BLaER1 (cell line): ENCODE data around the gene TBC1D19.

ENCODE experiments used
- H3K27ac ChIP-seq: shearing (Covaris generic); formaldehyde crosslinking; 2 replicates; pipeline ENCODE4 v1.8.1; 2022
- H3K27me3 ChIP-seq: shearing (Covaris generic); formaldehyde crosslinking; 2 replicates; pipeline ENCODE4 v1.8.1; 2022
- H3K36me3 ChIP-seq: shearing (Covaris generic); formaldehyde crosslinking; 2 replicates; pipeline ENCODE4 v1.8.1; 2022
- H3K4me1 ChIP-seq: shearing (Covaris generic); formaldehyde crosslinking; 2 replicates; pipeline ENCODE4 v1.8.1; 2022
- H3K4me2 ChIP-seq: shearing (Covaris generic); formaldehyde crosslinking; 2 replicates; pipeline ENCODE4 v1.8.1; 2022
- H3K4me3 ChIP-seq: shearing (Covaris generic); formaldehyde crosslinking; 2 replicates; pipeline ENCODE4 v1.8.1; 2022
- H3K9ac ChIP-seq: shearing (Covaris generic); formaldehyde crosslinking; 2 replicates; pipeline ENCODE4 v1.8.1; 2022
- H3K9me3 ChIP-seq: shearing (Covaris generic); formaldehyde crosslinking; 2 replicates; pipeline ENCODE4 v1.8.1; 2022
- H4K20me1 ChIP-seq: shearing (Covaris generic); formaldehyde crosslinking; 2 replicates; pipeline ENCODE4 v1.8.1; 2022
- Cebpa-rat ChIP-seq: shearing (Covaris generic); IDR thresholded peaks from 2 replicates; pipeline ENCODE4 v1.8.1; 2022

The TBC1D19 gene

GRCh38 chr4:26701786-26702227 is 117.9 kb downstream of the TBC1D19 start:
- H3K4me1 ChIP-seq = no peaks in the 10 kb centered on the region
- no peaks in the 10 kb centered on the region for H3K36me3 ChIP-seq
- H4K20me1 ChIP-seq = no peaks in the 10 kb centered on the region
- H3K9me3 ChIP-seq = no peaks in the 10 kb centered on the region
- H3K9ac ChIP-seq = no peak overlapping the region
- H3K4me3 ChIP-seq = no peak overlapping the region
- no peaks in the 10 kb centered on the region for H3K27me3 ChIP-seq
- no peak overlapping the region for H3K27ac ChIP-seq
- no peak overlapping the region for H3K4me2 ChIP-seq
- no peak for TF ChIP-seq Cebpa-rat

GRCh38 chr4:26707342-26707741 is 123.5 kb downstream of the TBC1D19 start:
- Histone ChIP-seq H3K9me3 (0 out of 2 replicates have a peak, but pooled peaks cover 4% of the 10 kb centered on the region), H3K9ac (no peak overlapping the region), H3K27ac (no peak overlapping the region), H3K36me3 (no peaks in the 10 kb centered on the region), H3K4me3 (no peak overlapping the region), H3K4me2 (no peak overlapping the region), H4K20me1 (no peaks in the 10 kb centered on the region), H3K4me1 (peaks cover 9% of the 10 kb centered on the region), H3K27me3 (no peaks in the 10 kb centered on the region)
- no peak for TF ChIP-seq Cebpa-rat

- peak overlapping the region; percentile 7; the same call in 1 of the 2 replicates for H3K27ac ChIP-seq
- peaks cover 9% of the 10 kb centered on the region for H3K4me1 ChIP-seq
- H3K4me3 ChIP-seq = no peak overlapping the region
- no peaks in the 10 kb centered on the region for H4K20me1 ChIP-seq
- TF ChIP-seq Cebpa-rat = no peak
- no peaks in the 10 kb centered on the region for H3K36me3 ChIP-seq
- 0 out of 2 replicates have a peak, but pooled peaks cover 4% of the 10 kb centered on the region for H3K9me3 ChIP-seq
- peak overlapping the region; percentile 51 for H3K4me2 ChIP-seq
- H3K27me3 ChIP-seq = no peaks in the 10 kb centered on the region
- no peak overlapping the region for H3K9ac ChIP-seq
These were observed 125.4 kb downstream of the TBC1D19 start for GRCh38 chr4:26709246-26709645.

- Histone ChIP-seq H4K20me1 (no peaks in the 10 kb centered on the region), H3K4me2 (no peak overlapping the region), H3K4me1 (peaks cover 9% of the 10 kb centered on the region), H3K36me3 (no peaks in the 10 kb centered on the region), H3K9me3 (0 out of 2 replicates have a peak, but pooled peaks cover under 1% of the 10 kb centered on the region), H3K27ac (no peak overlapping the region), H3K4me3 (no peak overlapping the region), H3K9ac (no peak overlapping the region), H3K27me3 (no peaks in the 10 kb centered on the region)
- no peak for TF ChIP-seq Cebpa-rat
These were observed 129.8 kb downstream of the TBC1D19 start for GRCh38 chr4:26713563-26714151.

- no peak overlapping the region for H3K4me3 ChIP-seq
- no peaks in the 10 kb centered on the region for H3K9me3 ChIP-seq
- no peak overlapping the region for H3K9ac ChIP-seq
- no peaks in the 10 kb centered on the region for H3K27me3 ChIP-seq
- no peak for TF ChIP-seq Cebpa-rat
- H4K20me1 ChIP-seq = no peaks in the 10 kb centered on the region
- no peaks in the 10 kb centered on the region for H3K36me3 ChIP-seq
- H3K4me2 ChIP-seq = no peak overlapping the region
- no peaks in the 10 kb centered on the region for H3K4me1 ChIP-seq
- no peak overlapping the region for H3K27ac ChIP-seq
These were observed 131.9 kb downstream of the TBC1D19 start for GRCh38 chr4:26715636-26716242.

- H4K20me1 ChIP-seq = no peaks in the 10 kb centered on the region
- H3K27me3 ChIP-seq = no peaks in the 10 kb centered on the region
- H3K36me3 ChIP-seq = no peaks in the 10 kb centered on the region
- TF ChIP-seq Cebpa-rat = no peak
- H3K4me1 ChIP-seq = peaks cover 1% of the 10 kb centered on the region
- no peak overlapping the region for H3K27ac ChIP-seq
- no peaks in the 10 kb centered on the region for H3K9me3 ChIP-seq
- no peak overlapping the region for H3K9ac ChIP-seq
- no peak overlapping the region for H3K4me2 ChIP-seq
- no peak overlapping the region for H3K4me3 ChIP-seq
These were observed 133.4 kb downstream of the TBC1D19 start for GRCh38 chr4:26717332-26717731.

- H3K9me3 ChIP-seq = no peaks in the 10 kb centered on the region
- no peaks in the 10 kb centered on the region for H3K27me3 ChIP-seq
- H4K20me1 ChIP-seq = no peaks in the 10 kb centered on the region
- TF ChIP-seq Cebpa-rat = no peak
- H3K36me3 ChIP-seq = no peaks in the 10 kb centered on the region; the same call in 1 of the 2 replicates
- no peak overlapping the region for H3K4me3 ChIP-seq
- H3K27ac ChIP-seq = no peak overlapping the region
- H3K4me1 ChIP-seq = peaks cover 28% of the 10 kb centered on the region
- H3K9ac ChIP-seq = no peak overlapping the region
- H3K4me2 ChIP-seq = no peak overlapping the region
These were observed 136.2 kb downstream of the TBC1D19 start for GRCh38 chr4:26719954-26720552.

GRCh38 chr4:26721685-26722084 is 137.8 kb downstream of the TBC1D19 start:
- Histone ChIP-seq H3K36me3 (peaks cover 6% of the 10 kb centered on the region), H3K27me3 (no peaks in the 10 kb centered on the region), H3K4me2 (no peak overlapping the region), H3K4me1 (peaks cover 28% of the 10 kb centered on the region), H3K9ac (no peak overlapping the region), H3K9me3 (no peaks in the 10 kb centered on the region), H4K20me1 (no peaks in the 10 kb centered on the region), H3K27ac (no peak overlapping the region), H3K4me3 (no peak overlapping the region)
- TF ChIP-seq Cebpa-rat = no peak

GRCh38 chr4:26723216-26723615 is 139.3 kb downstream of the TBC1D19 start:
- Histone ChIP-seq H4K20me1 (no peaks in the 10 kb centered on the region), H3K27me3 (no peaks in the 10 kb centered on the region), H3K4me2 (peak overlapping the region; percentile 58), H3K27ac (no peak overlapping the region), H3K9ac (no peak overlapping the region), H3K36me3 (peaks cover 9% of the 10 kb centered on the region), H3K9me3 (no peaks in the 10 kb centered on the region), H3K4me3 (no peak overlapping the region), H3K4me1 (peaks cover 28% of the 10 kb centered on the region)
- TF ChIP-seq Cebpa-rat = no peak

GRCh38 chr4:26724534-26724933 is 140.7 kb downstream of the TBC1D19 start:
- TF ChIP-seq Cebpa-rat = no peak
- Histone ChIP-seq H3K9me3 (no peaks in the 10 kb centered on the region), H3K4me1 (peaks cover 28% of the 10 kb centered on the region), H3K27ac (no peak overlapping the region), H4K20me1 (no peaks in the 10 kb centered on the region), H3K9ac (no peak overlapping the region), H3K4me3 (no peak overlapping the region), H3K4me2 (no peak overlapping the region), H3K36me3 (peaks cover 9% of the 10 kb centered on the region), H3K27me3 (no peaks in the 10 kb centered on the region)
